CD4-positive, CD25-positive, alpha-beta regulatory T cell (primary cell): ENCODE measurements around the gene TOP2B. TPM values are rescaled to one million over a fixed set of nuclear protein-coding genes. Genes with fewer than 3 reads are reported as not detected.
A peak's percentile ranks its signal among the peaks of the same experiment; 100 is the strongest.

Source experiments
- ATAC-seq, 2 donors: fragments of 150-1000 bp; cut with Tn5 transposase; one replicate each; pipeline ENCODE4 v1.10.0; 2021; ENCODE audit warnings: low read depth in 2 of 2, moderate number of reproducible peaks in 2 of 2, moderate library complexity in 1 of 2
- DNase-seq, 3 donors: peaks; one replicate each; pipeline versions ENCODE4 v3.0.0 to v3.0.0-alpha.2; 2012 to 2022; ENCODE audit warnings: mixed read lengths in 1 of 3
- H3K27ac ChIP-seq: one replicate; pipeline ENCODE4 v1.7.0; 2013; ENCODE audit warnings: mild to moderate bottlenecking, low read length; ENCODE audit not compliant: insufficient read depth, poor library complexity, severe bottlenecking
- H3K27me3 ChIP-seq: one replicate; pipeline ENCODE4 v1.7.0; 2013; ENCODE audit warnings: low read length; ENCODE audit not compliant: control insufficient read depth, insufficient read depth
- H3K36me3 ChIP-seq: one replicate; pipeline ENCODE4 v1.7.0; 2013; ENCODE audit warnings: mild to moderate bottlenecking, low read length, moderate library complexity; ENCODE audit not compliant: control insufficient read depth, insufficient read depth
- H3K4me1 ChIP-seq: 2 replicates; pipeline ENCODE4 v1.7.0; 2013; ENCODE audit warnings: mild to moderate bottlenecking, low read length; ENCODE audit not compliant: insufficient read depth, control insufficient read depth, poor library complexity, severe bottlenecking
- H3K4me3 ChIP-seq: one replicate; pipeline ENCODE4 v1.7.0; 2013; ENCODE audit warnings: low read depth, mild to moderate bottlenecking, low read length, moderate library complexity
- H3K9me3 ChIP-seq, 2 experiments: 1 replicate in 1 of 2; 2 replicates in 1 of 2; pipeline ENCODE4 v1.7.0; 2013; ENCODE audit warnings: low read length in 2 of 2, mild to moderate bottlenecking in 1 of 2, moderate library complexity in 1 of 2; ENCODE audit not compliant: control insufficient read depth in 2 of 2
- H3K27ac Mint-ChIP-seq, 3 donors: one replicate each; pipeline ENCODE4 v1.8.0; 2020 to 2022; ENCODE audit warnings: mild to moderate bottlenecking in 3 of 3, mixed read lengths in 3 of 3, moderate library complexity in 2 of 3
- H3K27me3 Mint-ChIP-seq: one replicate; pipeline ENCODE4 v1.8.0; 2022; ENCODE audit warnings: mild to moderate bottlenecking, mixed read lengths
- H3K36me3 Mint-ChIP-seq: one replicate; pipeline ENCODE4 v1.8.0; 2020; ENCODE audit warnings: mixed read lengths
- H3K4me1 Mint-ChIP-seq, 4 donors: one replicate each; pipeline ENCODE4 v1.8.0; 2020 to 2022; ENCODE audit warnings: mixed read lengths in 4 of 4, mild to moderate bottlenecking in 1 of 4
- H3K4me3 Mint-ChIP-seq, 4 donors: one replicate each; pipeline ENCODE4 v1.8.0; 2020 to 2022; ENCODE audit warnings: mild to moderate bottlenecking in 4 of 4, mixed read lengths in 4 of 4, moderate library complexity in 3 of 4
- H3K9me3 Mint-ChIP-seq, 7 donors: one replicate each; pipeline ENCODE4 v1.8.0; 2020 to 2022; ENCODE audit warnings: mixed read lengths in 7 of 7, mild to moderate bottlenecking in 3 of 7, moderate library complexity in 2 of 7
- polyA plus RNA-seq, 4 donors: library from polyadenylated mRNA; unstranded; fragments of 300-500 nt; fragmentation: Illumina TruSeq; gene quantifications; one replicate each; pipeline ENCODE4 v1.2.3, GENCODE V29; 2021
- total RNA-seq: library from RNA; stranded (reverse); gene quantifications from one replicate; pipeline ENCODE4 v1.2.3, GENCODE V29; 2022

The TOP2B gene, protein sequence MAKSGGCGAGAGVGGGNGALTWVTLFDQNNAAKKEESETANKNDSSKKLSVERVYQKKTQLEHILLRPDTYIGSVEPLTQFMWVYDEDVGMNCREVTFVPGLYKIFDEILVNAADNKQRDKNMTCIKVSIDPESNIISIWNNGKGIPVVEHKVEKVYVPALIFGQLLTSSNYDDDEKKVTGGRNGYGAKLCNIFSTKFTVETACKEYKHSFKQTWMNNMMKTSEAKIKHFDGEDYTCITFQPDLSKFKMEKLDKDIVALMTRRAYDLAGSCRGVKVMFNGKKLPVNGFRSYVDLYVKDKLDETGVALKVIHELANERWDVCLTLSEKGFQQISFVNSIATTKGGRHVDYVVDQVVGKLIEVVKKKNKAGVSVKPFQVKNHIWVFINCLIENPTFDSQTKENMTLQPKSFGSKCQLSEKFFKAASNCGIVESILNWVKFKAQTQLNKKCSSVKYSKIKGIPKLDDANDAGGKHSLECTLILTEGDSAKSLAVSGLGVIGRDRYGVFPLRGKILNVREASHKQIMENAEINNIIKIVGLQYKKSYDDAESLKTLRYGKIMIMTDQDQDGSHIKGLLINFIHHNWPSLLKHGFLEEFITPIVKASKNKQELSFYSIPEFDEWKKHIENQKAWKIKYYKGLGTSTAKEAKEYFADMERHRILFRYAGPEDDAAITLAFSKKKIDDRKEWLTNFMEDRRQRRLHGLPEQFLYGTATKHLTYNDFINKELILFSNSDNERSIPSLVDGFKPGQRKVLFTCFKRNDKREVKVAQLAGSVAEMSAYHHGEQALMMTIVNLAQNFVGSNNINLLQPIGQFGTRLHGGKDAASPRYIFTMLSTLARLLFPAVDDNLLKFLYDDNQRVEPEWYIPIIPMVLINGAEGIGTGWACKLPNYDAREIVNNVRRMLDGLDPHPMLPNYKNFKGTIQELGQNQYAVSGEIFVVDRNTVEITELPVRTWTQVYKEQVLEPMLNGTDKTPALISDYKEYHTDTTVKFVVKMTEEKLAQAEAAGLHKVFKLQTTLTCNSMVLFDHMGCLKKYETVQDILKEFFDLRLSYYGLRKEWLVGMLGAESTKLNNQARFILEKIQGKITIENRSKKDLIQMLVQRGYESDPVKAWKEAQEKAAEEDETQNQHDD (N-terminal part only)
- total RNA-seq (107 TPM), polyA plus RNA-seq (10 to 100 TPM; 52.8 to 66.6 (median 57.4) TPM)

DNA sequence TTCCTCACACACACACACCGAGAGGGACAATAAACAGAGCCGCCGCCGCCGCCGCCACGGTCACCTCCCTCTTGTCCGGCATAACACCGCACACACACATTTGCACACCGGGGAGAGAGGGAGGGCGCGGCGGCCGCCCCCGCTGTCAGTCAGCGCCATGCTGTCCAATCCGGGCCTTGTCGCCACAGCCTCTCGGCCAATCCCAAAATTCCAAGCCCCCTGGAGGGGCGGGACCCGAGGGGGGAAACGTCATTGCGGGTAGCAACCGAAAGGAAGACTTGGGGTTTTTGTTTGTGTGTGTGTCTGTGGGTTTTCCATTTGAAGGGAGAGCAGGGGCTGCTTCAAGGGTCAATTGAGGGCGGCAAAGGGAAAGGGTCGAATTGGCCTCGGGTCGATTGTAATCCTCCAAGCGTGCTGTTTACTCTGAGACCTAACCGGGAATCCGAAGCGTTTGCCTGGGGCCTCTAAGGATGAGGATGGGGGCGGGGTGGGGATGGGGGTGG, at the start of gene TOP2B:
TSS of gene TOP2B (minus strand) at position 96 of the 503 bp plus-strand sequence. CDS start 610 bp downstream, outside the sequence.
- DNase-seq: peak; percentile 92 to 97 (median 95)
- H3K36me3 Mint-ChIP-seq: no peaks in the 10 kb centered on the region
- no peaks in the 10 kb centered on the region for H3K9me3 ChIP-seq
- H3K9me3 Mint-ChIP-seq: no peaks in the 10 kb centered on the region
- H3K4me1 ChIP-seq: peaks cover 42% of the 10 kb centered on the region
- H3K27me3 Mint-ChIP-seq: peaks cover 9% of the 10 kb centered on the region
- no peaks in the 10 kb centered on the region for H3K27me3 ChIP-seq
- peak within 1 kb of the TSS; percentile 96 for H3K27ac ChIP-seq
- peak within 1 kb of the TSS; percentile 97 to 100 (median 99) for H3K27ac Mint-ChIP-seq
- H3K4me3 ChIP-seq: peak within 1 kb of the TSS; percentile 98
- peak within 1 kb of the TSS; percentile 98 to 100 (median 99) for H3K4me3 Mint-ChIP-seq
- peak; percentile 94 to 97 for ATAC-seq
- no peaks in the 10 kb centered on the region for H3K36me3 ChIP-seq
- H3K4me1 Mint-ChIP-seq: peaks cover 12 to 56% (median 43%) of the 10 kb centered on the region in 4 donors

DNA sequence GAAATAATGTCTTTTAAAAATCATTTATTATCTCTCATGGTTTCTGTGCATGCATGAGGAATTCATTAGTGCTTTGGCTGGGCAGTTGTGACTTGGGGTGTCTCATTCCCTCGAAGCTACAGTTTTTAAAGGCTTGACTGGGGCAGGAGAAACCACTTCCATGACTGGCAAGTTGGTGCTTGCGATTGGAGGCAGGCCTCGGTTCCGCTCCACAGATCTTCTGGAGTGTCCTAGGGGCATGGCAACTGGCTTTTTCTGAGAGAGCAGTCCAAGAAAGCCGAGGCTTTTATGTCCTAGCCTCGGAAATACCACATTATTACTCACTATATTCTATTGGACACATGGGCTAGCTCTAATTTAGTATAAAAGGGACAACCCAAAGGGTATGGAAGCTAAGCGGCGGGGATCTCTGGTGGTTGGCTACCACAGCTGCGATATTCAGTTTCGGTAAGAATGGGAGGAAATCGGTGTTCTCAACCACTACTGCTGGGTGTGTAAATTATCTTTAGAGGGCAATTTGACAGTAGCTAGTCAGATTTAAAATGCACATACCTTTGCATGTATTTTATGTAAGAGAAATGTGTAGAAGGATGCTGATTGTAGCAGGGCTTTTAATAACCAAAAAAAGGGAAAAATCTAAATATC, 48.8 kb upstream of the TOP2B start:
- Mint-ChIP-seq H3K36me3 (peaks cover 3% of the 10 kb centered on the region), H3K9me3 (peaks cover 0 to 3% (median 2%) of the 10 kb centered on the region in 7 donors), H3K27ac (no peak overlapping the region), H3K4me1 (no peaks in the 10 kb centered on the region), H3K27me3 (peaks cover 18% of the 10 kb centered on the region), H3K4me3 (no peak overlapping the region)
- Histone ChIP-seq H3K4me3 (no peak overlapping the region), H3K27ac (no peak overlapping the region), H3K27me3 (no peaks in the 10 kb centered on the region), H3K4me1 (no peaks in the 10 kb centered on the region), H3K36me3 (no peaks in the 10 kb centered on the region), H3K9me3 (no peaks in the 10 kb centered on the region)
- DNase-seq: no peak
- ATAC-seq: no peak

DNA sequence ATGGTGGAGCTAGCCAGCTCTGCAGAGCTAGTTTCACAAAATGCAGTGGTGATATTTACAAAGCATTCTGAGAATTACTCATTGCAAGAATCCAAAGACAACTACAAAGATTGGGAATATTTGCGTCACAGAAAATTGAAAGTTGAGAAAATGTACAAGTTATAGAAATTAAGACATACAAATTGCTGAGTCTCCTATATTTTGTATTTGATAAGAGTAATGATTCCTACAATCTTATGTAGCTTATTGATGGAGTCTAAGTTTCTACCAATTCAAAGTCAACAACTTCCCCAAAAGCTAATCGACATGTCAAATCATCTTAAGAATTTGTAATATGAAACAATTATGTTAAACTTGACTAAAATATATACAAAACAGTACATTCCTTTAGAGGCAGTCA, 46.4 kb upstream of the TOP2B start:
- H3K27me3 Mint-ChIP-seq: peaks cover 30% of the 10 kb centered on the region
- H3K4me3 ChIP-seq: no peak overlapping the region
- no peak for DNase-seq

DNA sequence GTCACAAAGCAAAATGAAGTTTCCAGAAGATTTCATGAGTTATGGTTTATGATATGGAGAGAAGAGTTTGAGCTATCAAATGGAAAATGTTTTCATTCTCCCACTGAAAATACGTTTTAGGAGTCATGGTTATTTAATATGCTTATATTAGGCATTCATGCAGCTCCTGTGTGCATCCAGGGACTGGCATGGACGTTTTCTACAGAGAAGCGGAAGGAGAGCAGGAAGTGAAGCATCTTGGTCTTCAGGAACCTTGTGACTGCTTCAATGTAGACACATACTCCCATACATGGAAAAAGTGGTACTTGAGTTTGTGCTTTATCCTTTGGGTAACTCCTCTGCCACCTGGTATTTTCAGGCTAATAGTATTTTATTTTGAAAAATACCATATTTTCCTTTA, 43.3 kb upstream of the TOP2B start:
- Histone ChIP-seq H3K9me3 (no peaks in the 10 kb centered on the region), H3K4me3 (no peak overlapping the region), H3K4me1 (no peaks in the 10 kb centered on the region), H3K27me3 (peaks cover 10% of the 10 kb centered on the region), H3K27ac (no peak overlapping the region), H3K36me3 (no peaks in the 10 kb centered on the region)
- ATAC-seq (no peak), DNase-seq (no peak)
- peaks cover 36% of the 10 kb centered on the region for H3K27me3 Mint-ChIP-seq
- H3K4me1 Mint-ChIP-seq: no peaks in the 10 kb centered on the region
- peaks cover 0 to 4% (median 0%) of the 10 kb centered on the region in 7 donors for H3K9me3 Mint-ChIP-seq
- no peak overlapping the region for H3K4me3 Mint-ChIP-seq
- H3K36me3 Mint-ChIP-seq: no peaks in the 10 kb centered on the region
- H3K27ac Mint-ChIP-seq: no peak overlapping the region

More for the DNA sequence above, 46.4 kb upstream of the TOP2B start:
- H3K4me1 Mint-ChIP-seq: no peaks in the 10 kb centered on the region
- no peaks in the 10 kb centered on the region for H3K4me1 ChIP-seq
- no peaks in the 10 kb centered on the region for H3K36me3 ChIP-seq
- ATAC-seq: no peak
- H3K36me3 Mint-ChIP-seq: no peaks in the 10 kb centered on the region
- no peaks in the 10 kb centered on the region for H3K9me3 ChIP-seq
- no peak overlapping the region for H3K27ac Mint-ChIP-seq
- peaks cover 7% of the 10 kb centered on the region for H3K27me3 ChIP-seq
- H3K4me3 Mint-ChIP-seq: no peak overlapping the region
- H3K9me3 Mint-ChIP-seq: peaks cover 0 to 2% (median 0%) of the 10 kb centered on the region in 7 donors
- no peak overlapping the region for H3K27ac ChIP-seq

DNA sequence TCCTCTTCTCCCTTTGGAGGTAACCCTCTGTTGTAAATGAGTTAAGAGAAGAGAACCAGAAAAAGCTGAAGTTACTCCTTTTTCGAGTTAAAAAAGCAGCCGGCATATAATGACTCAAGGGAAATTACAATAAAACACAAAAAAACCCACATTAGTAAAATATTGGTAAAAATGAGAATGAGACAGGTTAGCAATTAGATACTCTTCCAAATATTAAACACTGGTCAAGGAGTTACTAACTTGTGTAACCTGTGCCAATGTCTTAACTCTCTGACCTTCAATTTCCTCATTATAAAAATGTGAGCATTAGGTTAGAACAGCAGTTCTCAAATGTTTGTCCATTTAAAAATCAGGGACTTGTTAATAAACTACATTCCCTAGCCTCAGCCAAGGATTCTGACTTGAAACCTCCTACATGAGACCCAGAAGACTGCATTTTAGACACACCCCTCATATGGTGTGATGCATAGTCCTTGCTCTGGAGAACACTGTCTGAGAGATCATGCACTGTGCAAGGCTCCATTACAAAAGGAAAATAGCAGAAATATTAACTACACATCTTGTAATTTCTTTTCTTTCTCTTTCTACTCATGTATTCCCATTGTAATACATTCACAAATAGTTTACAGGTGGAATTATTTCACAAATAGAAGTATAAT, 42.7 kb upstream of the TOP2B start:
- H3K27me3 ChIP-seq: peaks cover 12% of the 10 kb centered on the region
- no peak overlapping the region for H3K27ac ChIP-seq
- Mint-ChIP-seq H3K27ac (no peak overlapping the region), H3K27me3 (peaks cover 40% of the 10 kb centered on the region), H3K4me1 (no peaks in the 10 kb centered on the region), H3K36me3 (no peaks in the 10 kb centered on the region), H3K4me3 (no peak overlapping the region), H3K9me3 (peaks cover 0 to 4% (median 0%) of the 10 kb centered on the region in 7 donors)
- H3K9me3 ChIP-seq: no peaks in the 10 kb centered on the region
- ATAC-seq (no peak), DNase-seq (no peak)
- H3K36me3 ChIP-seq: no peaks in the 10 kb centered on the region
- no peaks in the 10 kb centered on the region for H3K4me1 ChIP-seq
- no peak overlapping the region for H3K4me3 ChIP-seq

DNA sequence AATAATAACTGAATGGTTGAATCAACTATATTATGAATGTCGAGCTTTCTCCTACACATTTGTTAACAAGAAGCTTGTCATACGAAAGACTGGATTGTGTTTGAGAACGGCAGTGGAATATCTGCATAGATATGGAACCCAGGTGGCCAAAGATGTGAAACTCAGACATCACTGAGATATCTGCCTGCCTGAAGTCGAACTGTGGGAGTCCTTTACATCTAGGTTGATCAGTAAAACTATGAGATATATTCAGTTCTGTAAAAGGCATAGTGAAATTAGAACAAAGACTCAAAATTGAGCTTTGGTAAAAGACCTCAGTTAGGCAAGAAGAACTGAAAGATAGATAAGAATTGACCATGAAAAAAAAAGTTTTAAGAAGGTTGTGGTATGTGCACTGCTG, 41.5 kb upstream of the TOP2B start:
- Histone ChIP-seq H3K4me3 (no peak overlapping the region), H3K4me1 (no peaks in the 10 kb centered on the region), H3K36me3 (no peaks in the 10 kb centered on the region), H3K9me3 (no peaks in the 10 kb centered on the region), H3K27me3 (peaks cover 12% of the 10 kb centered on the region), H3K27ac (no peak overlapping the region)
- Mint-ChIP-seq H3K9me3 (peaks cover 0 to 2% (median 0%) of the 10 kb centered on the region in 7 donors), H3K4me1 (no peaks in the 10 kb centered on the region), H3K4me3 (no peak overlapping the region), H3K36me3 (no peaks in the 10 kb centered on the region), H3K27me3 (peaks cover 36% of the 10 kb centered on the region), H3K27ac (no peak overlapping the region)
- ATAC-seq (no peak), DNase-seq (no peak)
